GM23338 (cell line): ENCODE data around the gene TBCD. TPM values are rescaled to one million over a fixed set of nuclear protein-coding genes. Genes with fewer than 3 reads are reported as not detected.

ENCODE experiments used
- ATAC-seq: fragments of 200-7000 bp; cut with Tn5 transposase; 3 replicates; pipeline ENCODE4 v1.9.1; 2020
- DNase-seq: peaks from one replicate; pipeline ENCODE4 v3.0.0-alpha.2; 2015; ENCODE audit warnings: low spot score
- H2AFZ ChIP-seq: fragments of 200-600 bp; sonication (generic); 2 replicates; pipeline ENCODE4 v1.8.0; 2016; ENCODE audit warnings: antibody characterized with exemption, mild to moderate bottlenecking, moderate library complexity
- H3F3A ChIP-seq: fragments of 200-600 bp; sonication (generic); replicated peaks from 2 replicates; pipeline ENCODE4 v1.8.0; 2017; ENCODE audit warnings: antibody characterized with exemption, mixed run types, low read depth
- H3K27ac ChIP-seq: fragments of 200-600 bp; sonication (generic); 2 replicates; pipeline ENCODE4 v1.6.1; 2016; ENCODE audit warnings: low read depth
- H3K27me3 ChIP-seq: fragments of 200-600 bp; sonication (generic); 2 replicates; pipeline ENCODE4 v1.8.0; 2016; ENCODE audit warnings: mild to moderate bottlenecking, mixed run types, moderate library complexity; ENCODE audit not compliant: insufficient read depth
- H3K36me3 ChIP-seq: fragments of 200-600 bp; sonication (generic); 2 replicates; pipeline ENCODE4 v1.8.0; 2016; ENCODE audit warnings: mild to moderate bottlenecking; ENCODE audit not compliant: insufficient read depth
- H3K4me1 ChIP-seq: fragments of 200-600 bp; sonication (generic); 2 replicates; pipeline ENCODE4 v1.8.0; 2016; ENCODE audit warnings: mild to moderate bottlenecking, moderate library complexity; ENCODE audit not compliant: insufficient read depth
- H3K4me2 ChIP-seq: fragments of 200-600 bp; sonication (generic); 2 replicates; pipeline ENCODE4 v1.7.1; 2017; ENCODE audit warnings: mixed run types
- H3K4me3 ChIP-seq: fragments of 200-600 bp; sonication (generic); 2 replicates; pipeline ENCODE4 v1.6.1; 2016; ENCODE audit warnings: mixed run types
- H3K79me2 ChIP-seq: fragments of 200-600 bp; sonication (generic); replicated peaks from 2 replicates; pipeline ENCODE4 v1.8.0; 2017; ENCODE audit warnings: mild to moderate bottlenecking; ENCODE audit not compliant: insufficient read depth
- H3K9me2 ChIP-seq: fragments of 200-600 bp; sonication (generic); 2 replicates; pipeline ENCODE4 v1.8.0; 2017; ENCODE audit not compliant: insufficient read depth
- H4K20me1 ChIP-seq: fragments of 200-600 bp; sonication (generic); replicated peaks from 2 replicates; pipeline ENCODE4 v1.8.0; 2017; ENCODE audit warnings: mild to moderate bottlenecking; ENCODE audit not compliant: insufficient read depth
- H3K27ac Mint-ChIP-seq: 2 replicates; pipeline ENCODE4 v1.8.0; 2020; ENCODE audit warnings: inconsistent platforms, mild to moderate bottlenecking, moderate library complexity, mixed read lengths
- H3K27me3 Mint-ChIP-seq: 3 replicates; pipeline ENCODE4 v1.8.0; 2022; ENCODE audit warnings: low read depth, mild to moderate bottlenecking, moderate library complexity, mixed read lengths, inconsistent platforms; ENCODE audit not compliant: insufficient read depth, poor library complexity
- H3K36me3 Mint-ChIP-seq: 3 replicates; pipeline ENCODE4 v1.8.0; 2021; ENCODE audit warnings: low read depth, mild to moderate bottlenecking, inconsistent platforms, moderate library complexity, mixed read lengths
- H3K4me1 Mint-ChIP-seq: 3 replicates; pipeline ENCODE4 v1.8.0; 2020; ENCODE audit warnings: mild to moderate bottlenecking, inconsistent platforms, mixed read lengths
- H3K4me3 Mint-ChIP-seq: 3 replicates; pipeline ENCODE4 v1.8.0; 2021; ENCODE audit warnings: moderate library complexity, mild to moderate bottlenecking, inconsistent platforms, mixed read lengths
- H3K9me3 Mint-ChIP-seq: 3 replicates; pipeline ENCODE4 v1.8.0; 2020; ENCODE audit warnings: moderate library complexity, mild to moderate bottlenecking, inconsistent platforms, mixed read lengths
- CREB1 ChIP-seq: fragments of 250-450 bp; sonication (Bioruptor Pico); IDR thresholded peaks from 2 replicates; pipeline ENCODE4 v1.5.0; 2020; ENCODE audit warnings: low read depth, mild to moderate bottlenecking, moderate library complexity
- CTCF ChIP-seq, 2 experiments: fragments of 200-600 bp in 1 of 2; sonication (generic) in 1 of 2; conservative IDR thresholded peaks; 2 replicates each; pipeline versions ENCODE4 v1.5.1 to v1.6.1; 2016 to 2017; ENCODE audit warnings: antibody characterized with exemption in 2 of 2, low read depth in 2 of 2, mild to moderate bottlenecking in 2 of 2, moderate library complexity in 1 of 2
- ETS1 ChIP-seq: IDR thresholded peaks from 2 replicates; pipeline ENCODE4 v1.6.1; 2016; ENCODE audit warnings: antibody characterized with exemption
- EZH2 ChIP-seq: fragments of 200-600 bp; sonication (generic); IDR thresholded peaks from one replicate; pipeline ENCODE4 v1.8.0; 2017; ENCODE audit warnings: antibody characterized with exemption, mild to moderate bottlenecking, low read depth; ENCODE audit not compliant: unreplicated experiment
- EZH2phosphoT487 ChIP-seq: fragments of 200-600 bp; sonication (generic); IDR thresholded peaks from one replicate; pipeline ENCODE4 v1.8.1; 2018; ENCODE audit warnings: antibody characterized with exemption; ENCODE audit not compliant: unreplicated experiment
- JUNB ChIP-seq: IDR thresholded peaks from one replicate; pipeline ENCODE4 v1.6.1; 2016; ENCODE audit warnings: antibody characterized with exemption; ENCODE audit not compliant: unreplicated experiment
- NANOG ChIP-seq: IDR thresholded peaks from 2 replicates; pipeline ENCODE4 v1.6.1; 2016; ENCODE audit warnings: antibody characterized with exemption, borderline replicate concordance
- POLR2AphosphoS5 ChIP-seq: IDR thresholded peaks from 2 replicates; pipeline ENCODE4 v1.6.1; 2016; ENCODE audit warnings: antibody characterized with exemption, low read depth
- REST ChIP-seq: IDR thresholded peaks from one replicate; pipeline ENCODE4 v1.6.1; 2018; ENCODE audit warnings: antibody characterized with exemption; ENCODE audit not compliant: unreplicated experiment
- STAT1 ChIP-seq: IDR thresholded peaks from one replicate; pipeline ENCODE4 v1.6.1; 2016; ENCODE audit warnings: antibody characterized with exemption; ENCODE audit not compliant: unreplicated experiment
- ZNF114 ChIP-seq: fragments of 250-450 bp; sonication (Bioruptor Pico); IDR thresholded peaks from 2 replicates; pipeline ENCODE4 v1.5.0; 2020; ENCODE audit warnings: mild to moderate bottlenecking, moderate library complexity
- ZNF331 ChIP-seq: fragments of 250-450 bp; sonication (Bioruptor Pico); IDR thresholded peaks from 2 replicates; pipeline ENCODE4 v1.5.0; 2020; ENCODE audit warnings: low read depth, mild to moderate bottlenecking, moderate library complexity
- polyA plus RNA-seq: library from polyadenylated mRNA; unstranded; fragments of >200 nt; fragmentation: Nextera tagmentation; extraction: Ambion mirVana; gene quantifications from 2 replicates; pipeline ENCODE4 v1.2.1, GENCODE V29; 2016
- total RNA-seq: library from RNA; depleted of rRNA; stranded (reverse); fragments of >200 nt; shearing (Covaris generic); gene quantifications from 2 replicates; pipeline ENCODE4 v1.2.3, GENCODE V29; 2014

TBCD gene
- total and polyA plus RNA-seq, 2 experiments from 2014 or later, result 75.0 to 116 TPM

- TF ChIP-seq REST (no peak), ZNF331 (CRISPR knock-in tag) (no peak), ZNF114 (CRISPR knock-in tag) (no peak), CREB1 (CRISPR knock-in tag) (no peak), EZH2 (no peak), NANOG (no peak)
These were observed 170.8 kb downstream of the TBCD start (continued) for GRCh38 chr17:82922646-82923045.

GRCh38 chr17:82923366-82924113 lies 171.7 kb downstream of the TBCD start:
- Mint-ChIP-seq H3K9me3 (no peaks in the 10 kb centered on the region), H3K4me1 (no peaks in the 10 kb centered on the region; the same call in 2 of the 3 replicates), H3K4me3 (no peak overlapping the region), H3K36me3 (peaks cover 48% of the 10 kb centered on the region), H3K27ac (peak overlapping the region; percentile 62; the same call in 1 of the 2 replicates), H3K27me3 (no peaks in the 10 kb centered on the region)
- Histone ChIP-seq H3K4me1 (no peaks in the 10 kb centered on the region), H3K27ac (no peak overlapping the region), H3K79me2 (no peaks in the 10 kb centered on the region; the same call in 1 of the 2 replicates), H2AFZ (no peak overlapping the region), H3K4me2 (no peak overlapping the region), H3K36me3 (0 out of 2 replicates have a peak, but pooled peaks cover 7% of the 10 kb centered on the region), H3K9me2 (no peaks in the 10 kb centered on the region), H3F3A (no peaks in the 10 kb centered on the region), H4K20me1 (0 out of 2 replicates have a peak, but pooled peaks cover 6% of the 10 kb centered on the region), H3K4me3 (no peak overlapping the region), H3K27me3 (no peaks in the 10 kb centered on the region)
- DNase-seq (no peak), ATAC-seq (no peak)
- TF ChIP-seq ETS1 (no peak), EZH2phosphoT487 (no peak), NANOG (no peak), POLR2AphosphoS5 (no peak), ZNF114 (CRISPR knock-in tag) (no peak), CREB1 (CRISPR knock-in tag) (no peak), JUNB (no peak), STAT1 (no peak), REST (no peak), ZNF331 (CRISPR knock-in tag) (no peak), CTCF (conservative IDR thresholded peaks at IDR 0.05; ENCODE audit: low read depth in 2 of 2) (no peak)
